NCI-H345 treated with DMSO at 0.1 percent for 48 hours (cell line): ENCODE measurements around the gene COPZ1.
"Not testable (repeated sequence)": the region's sequence is repeated elsewhere in the genome, so short reads cannot be mapped to it uniquely, and the experiment has no call there.

Experiments used
- DNase-seq: peaks from one replicate; lab custom pipeline; 2025; ENCODE audit not compliant: unreplicated experiment; lab: John Stamatoyannopoulos, UW

COPZ1 gene

DNA sequence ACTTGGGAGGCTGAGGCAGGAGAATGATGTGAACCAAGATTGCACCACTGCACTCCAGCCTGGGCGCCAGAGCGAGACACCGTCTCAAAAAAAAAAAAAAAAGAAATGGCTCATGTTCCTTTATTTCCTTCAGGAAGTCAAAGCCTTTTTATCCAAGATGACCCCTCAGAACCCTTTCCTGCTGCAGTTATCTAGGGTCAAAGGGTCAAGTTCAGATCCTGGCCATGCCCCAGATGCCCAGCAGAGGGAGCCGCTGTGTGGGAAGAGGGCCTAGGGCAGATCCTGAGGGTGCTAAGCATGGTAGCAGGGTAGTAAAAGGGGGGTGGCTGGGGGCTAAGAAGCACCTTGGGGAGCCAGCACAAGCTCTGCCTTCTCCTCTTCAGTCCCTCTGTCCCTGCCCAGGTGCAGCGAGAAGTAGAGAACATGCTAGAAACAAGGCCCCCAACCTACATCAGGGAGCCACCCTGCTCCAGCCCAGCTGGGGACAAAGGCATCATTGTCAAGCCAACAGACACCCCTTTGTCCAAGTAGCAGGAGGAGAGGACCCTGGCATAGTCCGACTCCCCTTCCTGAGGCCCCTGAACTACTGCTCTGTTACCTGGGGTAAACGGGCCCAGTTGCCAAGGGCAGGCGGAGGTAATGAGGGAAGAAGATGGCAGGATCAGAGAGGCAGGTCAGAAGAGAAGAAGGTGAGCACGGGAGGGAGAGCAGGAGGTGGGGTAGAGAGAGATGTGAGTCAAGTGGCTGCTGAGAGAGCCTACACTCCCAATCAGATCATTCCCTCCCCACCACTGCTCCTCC is 30.6 kb upstream of the COPZ1 start:
- DNase-seq = no peak

GRCh38 chr12:54294953-54295566 is 29.9 kb upstream of the COPZ1 start:
- no peak for DNase-seq

- no peak for DNase-seq
Measured at GRCh38 chr12:54296393-54297099, 28.4 kb upstream of the COPZ1 start.

DNA sequence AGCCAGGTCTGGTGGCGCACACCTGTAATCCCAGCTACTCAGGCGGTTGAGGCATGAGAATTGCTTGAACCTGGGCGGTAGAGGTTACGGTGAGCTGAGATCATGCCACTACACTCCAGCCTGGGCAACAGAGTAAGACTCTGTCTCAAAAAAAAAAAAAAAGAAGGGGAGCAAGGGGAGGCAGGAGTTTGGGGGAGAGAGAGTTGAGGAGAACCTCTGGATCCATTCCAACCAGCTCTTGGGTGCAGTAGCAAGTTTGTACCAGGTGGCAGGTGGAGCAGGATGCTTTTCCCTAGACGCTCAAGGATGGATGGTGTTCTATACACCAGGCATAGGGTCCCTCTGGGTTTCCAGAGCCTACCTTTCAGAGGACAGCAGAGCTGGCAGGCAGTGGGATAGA is 26.0 kb upstream of the COPZ1 start:
- no peak for DNase-seq

DNA sequence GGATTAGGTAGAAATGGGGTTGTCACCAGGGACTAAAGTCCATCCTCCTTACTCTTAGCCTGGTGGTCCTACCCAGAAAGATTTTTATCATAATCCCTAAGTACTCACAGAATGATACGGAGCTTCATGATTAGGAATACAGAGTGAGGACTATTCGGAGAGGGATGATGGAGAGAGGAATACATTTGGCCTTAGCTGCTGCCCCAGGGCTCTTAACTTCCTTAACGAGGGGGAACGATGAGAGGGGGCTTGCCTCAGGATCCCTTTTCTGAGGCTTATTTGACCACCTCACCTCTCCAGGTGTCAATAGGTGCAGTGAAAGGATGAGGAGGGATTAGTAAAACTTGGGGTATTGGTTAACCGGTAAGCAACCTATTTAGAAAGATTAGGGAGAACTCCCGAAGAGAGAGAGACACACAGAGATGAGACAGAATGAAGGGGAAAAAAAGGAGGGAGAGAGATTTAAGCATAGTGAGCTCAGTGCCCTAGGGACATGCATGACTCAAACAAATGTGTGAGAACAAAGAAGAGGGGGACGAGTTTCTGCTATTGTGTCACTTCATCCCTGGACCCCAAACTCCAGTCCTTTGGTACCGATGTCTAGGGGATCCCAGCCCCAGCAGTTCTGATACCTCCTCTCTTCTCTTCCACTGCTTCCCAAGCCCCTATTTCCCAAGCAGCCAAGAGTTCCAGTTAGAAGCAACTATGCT is 25.3 kb upstream of the COPZ1 start:
- no peak for DNase-seq

DNA sequence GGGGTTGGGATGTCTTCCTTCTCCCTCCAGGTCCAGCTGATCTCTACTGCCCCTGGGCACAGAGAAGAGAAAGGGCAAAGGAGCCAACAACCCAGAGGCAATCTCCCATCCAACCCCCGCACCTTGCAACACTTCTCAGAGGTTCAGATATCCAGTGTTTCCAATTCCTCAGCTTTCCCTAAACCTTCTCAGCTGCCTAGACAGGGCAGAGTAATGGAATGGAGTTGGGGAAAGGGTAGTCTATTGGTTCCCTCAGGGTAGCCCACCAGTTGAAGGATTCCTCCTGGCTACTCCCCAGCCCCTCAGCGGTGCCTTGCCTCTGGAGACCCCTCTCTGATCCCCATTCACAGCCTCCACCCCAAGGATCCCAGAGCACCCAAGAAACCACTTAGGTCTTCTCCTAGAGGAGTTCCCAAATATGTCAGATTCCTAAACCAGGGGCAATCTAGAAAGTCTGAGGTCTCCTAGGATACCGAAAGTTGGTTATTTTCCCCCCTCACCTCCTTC is 24.7 kb upstream of the COPZ1 start:
- DNase-seq = no peak

DNA sequence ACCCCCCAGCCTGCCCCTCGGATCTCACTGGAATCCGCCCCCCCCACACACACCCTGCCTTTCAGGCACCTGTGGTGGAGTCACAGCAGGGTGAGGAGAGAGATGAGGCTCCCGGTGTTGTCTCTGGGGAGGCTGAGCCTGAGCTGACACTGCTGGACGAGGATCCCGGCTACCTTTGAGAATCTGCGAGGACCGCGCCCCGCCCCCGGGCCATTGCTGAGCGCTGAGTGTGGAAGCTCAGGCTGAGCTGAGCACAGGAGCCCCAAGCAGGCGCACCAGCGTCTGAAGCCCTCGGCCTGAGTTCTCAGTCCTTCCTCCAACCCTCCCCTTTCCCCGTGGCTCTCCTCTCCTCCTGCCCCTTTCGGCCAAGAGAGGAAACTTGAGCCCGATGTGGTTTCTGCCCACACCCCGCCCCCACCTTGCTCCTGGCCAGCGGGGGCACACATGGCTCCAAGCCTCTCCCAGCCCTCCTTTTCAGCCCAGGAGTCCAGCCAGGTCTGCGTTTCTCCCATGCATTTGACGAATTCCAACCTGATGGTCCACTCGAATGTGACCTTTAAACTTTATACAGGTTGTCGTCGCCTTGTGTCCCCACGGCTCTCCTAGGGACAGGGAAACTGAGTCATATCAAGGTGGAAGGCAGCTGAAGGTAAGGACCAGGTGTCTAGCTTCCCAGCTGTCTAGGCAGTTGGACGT is 24.1 kb upstream of the COPZ1 start, which contains the start of gene NFE2:
Gene NFE2 (minus strand): TSS at position 284 of the 696 bp plus-strand sequence. CDS start 5,767 bp downstream, outside the sequence.
- peak; percentile 39 for DNase-seq

- no peak for DNase-seq
Measured at GRCh38 chr12:54301428-54302048, 23.4 kb upstream of the COPZ1 start.

DNA sequence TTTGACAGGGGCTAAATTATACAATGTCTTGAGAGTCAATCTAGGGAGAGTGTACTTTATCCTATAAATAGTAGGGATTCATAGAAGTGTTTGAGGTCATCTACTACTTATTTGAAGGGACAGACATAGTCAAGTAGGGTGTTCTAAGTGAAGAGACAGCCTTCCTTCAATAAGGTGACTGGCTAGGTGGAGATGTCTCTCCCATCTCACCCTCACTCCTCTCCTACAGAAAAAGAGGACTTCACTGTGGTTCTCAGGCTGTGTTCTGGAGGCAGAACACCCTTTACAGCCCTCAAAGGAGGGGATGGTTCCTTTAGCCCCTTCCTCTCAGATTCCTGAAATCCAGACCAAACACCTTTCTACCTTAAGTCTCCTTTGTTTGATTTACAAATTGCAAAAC is 21.3 kb upstream of the COPZ1 start:
- DNase-seq = no peak

DNA sequence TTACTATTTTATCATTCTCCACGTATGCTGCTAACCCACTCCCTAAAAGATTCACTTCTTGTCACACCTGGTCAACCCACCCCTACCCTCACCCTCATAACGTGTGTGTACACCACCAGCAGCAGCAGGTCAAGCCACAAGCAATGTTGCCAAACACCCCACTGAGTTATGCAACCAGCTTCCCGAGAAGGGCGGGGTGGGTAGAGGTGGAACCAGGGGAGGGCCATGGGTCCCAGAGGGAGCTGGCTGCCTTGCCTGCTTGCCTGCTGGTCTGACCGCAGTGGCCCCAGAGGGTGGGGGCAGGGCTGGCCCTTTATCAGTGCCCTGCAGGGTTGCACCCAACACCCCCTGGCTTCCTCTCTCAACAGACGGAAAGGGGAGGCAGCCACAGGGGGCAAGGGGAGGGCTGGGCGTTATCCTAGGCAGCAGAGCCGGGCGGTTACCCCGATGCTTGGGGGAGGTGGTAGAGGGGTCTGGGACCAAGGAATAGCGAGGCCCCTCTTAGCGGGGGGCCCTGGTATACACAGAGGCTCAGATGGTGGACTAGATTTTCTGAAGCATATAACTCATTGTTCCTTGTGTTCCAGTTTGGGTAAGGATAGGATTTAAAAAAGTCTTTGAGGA is 20.6 kb upstream of the COPZ1 start:
- DNase-seq = no peak

GRCh38 chr12:54306925-54307741 is 17.8 kb upstream of the COPZ1 start:
- DNase-seq = no peak

DNA sequence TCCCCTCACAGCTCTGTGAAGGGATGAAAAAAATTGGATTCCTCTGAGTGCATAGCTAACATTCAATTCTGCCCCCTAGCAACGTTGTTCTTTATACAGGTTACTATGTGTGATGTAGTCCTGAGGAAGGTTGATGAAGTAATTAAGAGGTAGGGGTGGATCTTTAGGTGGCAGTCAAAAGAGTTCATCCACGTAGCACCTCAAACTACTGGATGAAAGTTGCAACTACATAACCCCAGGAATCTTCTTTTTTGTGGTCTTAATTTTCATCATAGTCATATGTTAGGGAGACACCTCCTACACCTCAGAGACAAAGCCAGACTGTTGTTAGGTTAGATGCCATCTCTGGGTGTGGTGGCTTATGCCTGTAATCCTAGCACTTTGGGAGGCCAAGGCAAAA is 13.9 kb upstream of the COPZ1 start:
- DNase-seq = no peak

DNA sequence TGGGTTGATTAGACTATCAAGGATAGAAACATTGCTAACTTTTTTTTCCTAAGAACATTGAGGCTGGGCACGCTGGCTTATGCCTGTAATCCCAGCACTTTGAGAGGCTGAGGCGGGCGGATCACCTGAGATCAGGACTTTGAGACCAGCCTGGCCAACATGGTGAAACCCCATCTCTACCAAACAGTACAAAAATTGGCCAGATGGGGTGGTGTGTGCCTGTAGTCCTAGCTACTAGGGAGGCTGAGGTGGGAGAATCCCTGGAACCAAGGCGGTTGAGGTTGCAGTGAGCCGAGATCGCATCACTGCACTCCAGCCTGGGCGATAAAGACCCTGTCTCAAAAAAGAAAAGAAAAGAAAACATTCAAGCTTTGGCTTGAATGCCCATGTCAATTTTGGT is 12.6 kb upstream of the COPZ1 start:
- DNase-seq = not testable (repeated sequence)

GRCh38 chr12:54321363-54321762 is 3.6 kb upstream of the COPZ1 start:
- DNase-seq = no peak

DNA sequence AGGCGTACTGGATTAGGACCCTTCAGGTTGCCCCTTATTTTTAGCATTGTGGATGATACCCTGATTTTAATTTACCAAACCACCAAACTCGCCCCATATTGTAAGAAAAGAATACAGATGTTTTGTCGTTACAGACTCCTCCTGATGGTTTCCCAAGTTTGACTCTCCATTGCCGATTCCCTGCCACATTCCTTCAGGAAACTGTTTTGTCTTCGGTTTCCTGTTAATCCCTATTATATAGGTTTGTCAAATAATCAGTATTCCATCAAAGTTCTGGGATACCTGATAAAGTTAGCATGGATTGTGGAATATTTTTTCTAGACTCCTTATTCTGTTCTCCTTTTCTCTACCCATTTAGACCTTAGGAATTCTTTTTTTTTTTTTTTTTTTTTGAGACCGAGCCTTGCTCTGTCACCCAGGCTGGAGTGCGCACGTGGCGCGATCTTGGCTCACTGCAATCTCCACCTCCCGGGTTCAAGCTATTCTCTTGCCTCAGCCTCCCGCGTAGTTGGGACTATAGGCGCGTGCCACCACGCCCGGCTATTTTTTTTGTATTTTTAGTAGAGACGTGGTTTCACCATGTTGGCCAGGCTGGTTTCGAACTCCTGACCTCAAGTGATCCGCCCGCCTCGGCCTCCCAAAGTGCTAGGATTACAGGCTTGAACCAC is 645 bp downstream of the COPZ1 start:
- not testable (repeated sequence) for DNase-seq

DNA sequence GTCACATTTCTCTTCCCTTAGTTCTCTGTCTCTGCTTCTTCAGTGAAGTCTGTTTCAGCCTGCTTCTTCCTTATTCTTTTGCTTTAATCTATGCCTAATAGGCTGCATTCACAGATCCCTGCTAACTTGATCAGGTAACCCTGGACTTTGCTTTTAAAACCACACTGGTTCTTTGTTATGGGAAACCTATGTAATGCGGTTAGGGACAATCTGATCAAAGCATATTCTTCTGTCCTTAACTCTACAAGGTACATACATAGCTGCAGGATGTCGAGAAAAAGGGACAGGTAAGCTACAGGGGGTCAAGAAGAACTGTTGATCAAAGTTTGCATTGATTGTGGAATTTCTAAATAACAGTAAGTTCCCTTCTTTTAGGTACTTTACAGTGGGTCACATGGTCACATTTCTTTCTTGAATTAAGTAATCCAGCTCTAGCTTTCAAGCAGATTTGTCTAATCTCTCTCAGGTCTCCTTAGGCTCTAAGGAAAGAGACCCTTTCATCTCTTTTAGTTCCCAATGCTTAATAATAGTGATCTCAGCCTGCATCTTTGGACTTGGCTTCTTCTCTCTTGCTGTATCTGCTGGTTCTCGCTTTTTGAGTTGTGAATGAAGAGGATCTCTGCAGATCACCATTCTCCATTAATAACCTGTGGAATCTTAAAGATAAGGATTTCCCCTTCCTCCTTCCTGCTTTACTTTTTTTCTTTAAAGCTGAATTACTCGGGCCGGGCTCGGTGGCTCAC is 3.8 kb downstream of the COPZ1 start:
- DNase-seq = no peak

DNA sequence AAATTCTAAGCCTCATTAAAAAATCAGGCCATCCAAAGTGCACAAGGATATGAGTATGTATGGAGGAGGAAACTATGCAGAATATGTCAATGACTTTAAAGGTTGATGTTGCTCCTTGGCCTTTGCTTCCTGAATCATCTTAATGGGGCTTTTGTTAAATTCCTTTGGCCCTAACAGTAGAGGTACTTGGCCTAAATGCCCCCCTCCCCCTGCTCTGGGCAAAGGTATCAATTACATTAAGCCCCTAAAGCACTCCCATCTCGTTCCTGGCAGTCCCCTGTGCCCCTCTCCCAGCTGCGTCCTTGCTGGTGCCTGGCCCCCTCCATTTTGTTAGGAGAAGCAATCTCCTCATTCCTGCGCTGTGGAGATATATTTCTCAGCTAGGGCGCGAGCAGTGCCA is 4.8 kb downstream of the COPZ1 start:
- no peak for DNase-seq

DNA sequence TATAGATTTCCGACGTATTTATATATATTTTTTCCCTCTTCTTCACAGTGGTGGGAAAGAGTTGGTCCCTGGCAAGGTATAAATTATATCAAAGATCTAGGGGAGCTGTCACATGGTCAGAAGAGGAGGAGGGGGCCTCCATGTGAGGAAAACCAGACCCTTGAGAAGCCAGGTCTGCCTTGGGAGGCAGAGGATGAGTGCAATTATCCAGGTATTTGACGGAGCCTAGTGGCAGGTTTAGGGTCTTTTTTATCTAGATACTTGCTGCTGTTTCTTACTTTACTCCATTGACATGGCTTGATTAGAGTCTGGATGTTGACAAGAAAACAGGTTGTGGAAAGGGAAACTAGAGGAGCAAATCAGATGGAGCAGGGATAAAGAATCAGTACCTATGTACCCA is 5.5 kb downstream of the COPZ1 start:
- no peak for DNase-seq
